Midbrain (tissue), 1 donor: ENCODE results near the gene TBC1D1.

Experiments used
- DNase-seq: peaks from one replicate; lab custom pipeline; 2025; lab: John Stamatoyannopoulos, UW

The TBC1D1 gene

DNA sequence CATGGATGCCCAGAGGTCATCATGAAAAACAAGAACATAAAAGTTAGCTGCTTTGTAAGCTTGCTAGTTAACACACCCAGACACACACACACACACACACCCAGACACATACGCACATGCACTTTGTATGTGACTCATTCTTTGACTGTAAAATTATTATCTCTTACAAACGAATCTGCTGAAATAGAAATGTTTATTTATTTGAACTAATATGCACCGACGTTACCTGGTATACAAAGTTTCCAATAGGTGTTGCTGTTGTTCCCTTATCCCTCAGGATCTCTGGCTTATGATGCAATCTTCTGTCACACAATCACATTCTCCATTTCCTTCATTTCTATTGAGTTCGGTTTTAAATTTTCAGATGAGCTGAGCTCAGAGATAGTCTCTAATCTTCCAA lies 278.6 kb downstream of the TBC1D1 start:
- DNase-seq, result no peak

DNA sequence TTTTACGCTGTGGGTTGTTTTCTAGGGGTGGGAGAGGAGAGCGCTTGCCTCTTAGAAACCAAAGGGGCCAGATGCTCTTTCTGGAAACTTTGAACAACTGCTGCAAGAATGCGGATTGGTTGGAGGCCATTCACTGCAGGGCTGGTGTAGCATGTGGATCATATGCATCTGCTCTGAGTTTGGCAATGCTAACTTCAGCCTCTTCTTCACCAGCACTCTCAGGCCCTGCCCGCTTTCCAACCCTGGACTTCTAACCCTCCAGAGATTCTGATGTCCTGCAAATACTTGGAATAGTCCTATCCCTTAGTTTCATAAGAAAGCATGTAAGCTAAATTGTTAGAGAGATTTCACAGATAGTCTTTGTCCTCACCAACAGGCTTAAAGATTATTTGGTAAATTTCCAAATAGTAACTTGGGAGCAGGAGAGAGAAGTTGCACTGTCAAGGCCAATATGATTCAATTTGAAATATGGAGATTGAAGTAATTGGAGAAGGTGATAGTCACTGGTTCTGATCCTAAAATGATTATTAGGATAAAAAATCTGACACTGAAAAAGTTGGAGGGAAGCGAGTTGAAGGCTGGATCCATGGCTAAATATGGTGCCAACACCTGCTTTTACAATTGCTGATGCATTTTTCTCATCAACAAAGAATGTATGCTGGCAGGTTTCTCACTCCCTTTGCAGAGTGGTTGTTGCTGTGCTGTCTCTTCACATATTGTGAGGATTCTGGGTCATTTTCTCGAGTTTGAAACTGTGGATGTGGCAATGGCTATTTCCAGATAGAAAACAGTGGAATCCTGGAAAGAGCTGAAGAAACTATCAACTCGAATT lies 279.7 kb downstream of the TBC1D1 start:
- no peak for DNase-seq

DNA sequence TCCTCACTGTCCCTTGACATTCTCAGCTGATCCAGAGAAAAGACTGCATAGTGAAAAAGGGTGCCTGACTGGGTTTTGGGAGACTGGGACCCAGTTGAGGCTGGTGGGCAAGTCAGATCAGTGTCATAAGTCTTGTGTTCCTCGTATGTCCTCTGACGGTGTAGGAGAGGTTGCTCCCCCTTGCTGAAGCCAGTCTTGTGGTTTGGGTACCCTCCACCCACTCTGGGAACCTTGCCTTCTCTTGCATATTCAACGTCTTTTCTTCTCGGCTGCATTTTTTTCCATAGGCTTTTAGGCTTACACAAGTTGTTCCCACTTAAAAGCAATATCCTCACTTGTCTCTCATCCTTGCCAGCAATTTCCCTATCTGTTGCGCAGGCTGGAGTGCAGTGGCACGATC lies 281.2 kb downstream of the TBC1D1 start:
- no peak for DNase-seq

DNA sequence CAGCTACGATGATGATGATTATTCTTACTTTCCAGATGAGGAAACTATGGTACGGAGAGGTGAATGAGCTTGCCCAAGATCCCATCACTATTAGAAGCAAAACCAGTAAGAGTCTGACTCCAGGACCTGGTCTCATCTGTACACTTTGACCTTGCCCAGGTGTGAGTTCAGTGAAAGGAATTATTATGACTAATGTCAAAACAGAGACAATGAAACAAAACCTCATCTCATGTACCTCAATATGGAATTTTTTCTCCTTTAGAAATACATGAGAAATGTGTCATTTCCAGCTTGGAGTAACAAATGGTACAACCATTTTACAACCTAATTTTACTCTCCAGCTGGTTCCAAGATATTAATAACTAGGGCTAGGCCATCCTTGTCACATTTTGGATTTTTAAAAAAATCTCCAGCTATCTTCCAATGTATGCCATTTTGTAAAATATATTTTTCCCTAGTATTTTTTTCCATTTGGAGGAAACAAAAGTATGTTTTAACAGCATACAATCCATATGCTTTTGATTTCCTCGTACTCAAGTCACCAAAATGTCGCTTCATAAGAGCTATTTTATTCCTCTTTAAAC lies 283.1 kb downstream of the TBC1D1 start:
- no peak for DNase-seq

DNA sequence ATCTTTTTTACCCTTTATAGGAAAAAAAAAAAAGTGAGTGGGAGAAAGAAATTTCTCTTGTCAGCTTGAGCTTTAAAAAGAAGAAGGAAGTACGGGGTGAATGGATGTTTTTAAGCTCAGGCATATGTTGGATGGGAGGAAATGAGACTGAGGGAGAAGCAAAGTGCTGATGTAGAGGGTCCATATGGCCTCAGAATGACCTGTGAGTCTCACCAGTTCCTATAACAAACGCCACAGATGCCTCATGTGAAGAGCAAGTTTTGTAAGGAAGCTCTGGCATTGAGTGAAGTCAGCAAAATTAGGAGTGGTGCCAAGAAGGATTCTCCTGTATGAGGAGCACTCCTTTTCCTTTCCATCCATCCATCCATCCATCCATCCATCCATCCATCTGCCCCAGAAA lies 283.9 kb downstream of the TBC1D1 start:
- DNase-seq, result peak; percentile 48

DNA sequence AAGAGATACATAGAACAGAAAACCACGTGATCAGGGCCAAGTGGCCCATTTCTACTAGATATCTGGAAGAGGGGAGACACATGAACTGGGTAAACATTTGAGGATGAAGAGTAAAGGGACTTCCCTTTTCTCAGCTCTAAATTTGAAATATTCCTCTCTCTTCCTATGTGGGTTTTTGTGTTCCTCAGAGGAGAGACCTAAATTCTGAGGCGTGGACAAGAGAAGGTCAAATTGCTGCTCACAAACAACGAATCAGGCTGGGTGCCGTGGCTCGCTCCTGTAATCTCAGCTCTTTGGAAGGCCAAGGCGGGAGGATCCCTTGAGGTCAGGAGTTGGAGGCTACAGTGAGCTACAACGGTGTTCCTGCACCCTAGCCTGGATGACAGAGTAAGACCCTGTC lies 285.3 kb downstream of the TBC1D1 start:
- DNase-seq, result no peak

DNA sequence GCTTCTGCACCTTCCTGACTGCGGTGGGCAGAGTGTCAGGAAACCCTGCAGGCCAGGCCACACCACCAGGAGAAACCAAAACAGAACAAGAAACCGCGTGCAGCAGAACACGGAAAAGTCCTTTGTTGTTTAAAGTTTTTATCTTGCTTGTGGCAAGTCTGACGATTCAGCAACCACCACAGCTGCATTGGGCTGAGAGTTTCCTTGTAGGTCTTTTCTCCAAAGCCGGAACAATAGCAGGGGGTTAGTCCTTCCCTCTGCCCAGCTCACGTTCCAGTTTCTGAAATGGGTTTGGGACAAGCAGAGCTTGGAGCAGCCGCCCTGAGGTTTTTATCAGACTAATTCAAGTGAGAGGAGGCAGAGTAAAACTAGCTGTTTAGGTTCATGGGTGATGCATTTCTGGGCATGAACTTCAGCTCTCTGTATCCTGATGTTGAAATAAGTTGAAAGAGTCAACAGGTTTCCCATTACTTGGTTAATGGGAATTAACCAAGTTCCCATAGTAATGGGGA lies 286.2 kb downstream of the TBC1D1 start:
- no peak for DNase-seq

DNA sequence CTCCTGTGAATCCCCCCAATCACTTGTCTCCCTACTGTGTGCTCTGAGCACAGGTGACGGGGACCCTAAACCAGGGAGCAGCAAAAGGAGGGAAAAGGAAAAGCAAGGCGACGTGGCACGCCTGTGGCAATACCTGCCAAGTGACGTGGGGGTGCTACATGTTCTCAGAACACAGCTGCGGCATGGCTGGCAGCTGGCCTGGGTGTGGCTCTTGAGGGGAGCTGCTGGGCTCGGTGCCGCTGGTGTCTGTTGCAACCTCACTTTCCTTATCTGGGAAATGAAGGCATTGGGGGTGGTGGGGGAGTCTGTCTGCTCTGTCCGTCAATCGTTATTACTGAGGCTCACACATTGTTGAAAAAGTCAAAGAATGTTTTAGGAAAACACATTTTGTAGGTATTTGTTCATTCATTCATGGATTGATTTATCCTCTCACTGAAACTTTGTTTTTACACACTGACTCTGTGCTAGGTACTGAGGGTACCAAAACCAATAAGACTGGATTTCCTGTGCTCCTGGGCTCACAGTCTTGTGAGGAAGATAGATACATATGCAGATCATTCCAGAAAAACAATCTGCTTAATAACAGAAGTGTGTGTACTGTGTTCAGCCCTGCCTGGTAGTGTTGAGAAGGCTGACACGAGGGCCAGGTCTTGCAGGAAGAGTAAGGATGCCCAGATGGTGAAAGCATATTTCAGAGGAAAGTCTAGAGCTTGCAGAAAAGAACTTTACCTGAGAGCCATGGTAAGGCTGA lies 286.9 kb downstream of the TBC1D1 start:
- DNase-seq, result no peak

DNA sequence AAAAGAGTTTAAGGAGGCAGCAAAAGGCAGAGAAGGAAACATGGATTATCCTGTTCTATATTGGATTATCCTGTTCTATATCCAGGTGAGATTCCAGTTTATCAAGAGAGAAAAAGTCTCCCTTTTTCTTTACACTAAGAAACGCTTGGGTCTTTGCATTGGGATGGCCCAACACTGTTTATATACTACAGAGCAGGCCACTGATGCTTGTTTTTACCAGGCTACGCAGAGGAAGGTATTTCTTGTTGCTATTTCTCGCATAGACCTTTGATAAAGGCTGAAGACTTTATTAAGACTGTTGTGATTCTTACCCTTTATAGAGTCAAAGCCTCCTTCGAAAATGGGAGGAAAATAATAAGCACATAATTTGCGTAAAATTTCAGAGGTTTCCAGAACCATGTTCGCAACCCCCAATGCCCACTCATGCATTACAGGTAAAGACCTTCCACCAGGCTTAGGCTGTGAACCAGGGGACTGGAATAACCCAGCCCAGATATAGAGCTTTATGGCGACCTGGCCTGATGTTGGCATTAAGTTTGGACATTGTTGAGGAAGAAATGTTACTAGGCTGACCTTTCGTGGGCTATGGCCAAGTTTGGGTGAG lies 287.6 kb downstream of the TBC1D1 start:
- DNase-seq, result no peak

DNA sequence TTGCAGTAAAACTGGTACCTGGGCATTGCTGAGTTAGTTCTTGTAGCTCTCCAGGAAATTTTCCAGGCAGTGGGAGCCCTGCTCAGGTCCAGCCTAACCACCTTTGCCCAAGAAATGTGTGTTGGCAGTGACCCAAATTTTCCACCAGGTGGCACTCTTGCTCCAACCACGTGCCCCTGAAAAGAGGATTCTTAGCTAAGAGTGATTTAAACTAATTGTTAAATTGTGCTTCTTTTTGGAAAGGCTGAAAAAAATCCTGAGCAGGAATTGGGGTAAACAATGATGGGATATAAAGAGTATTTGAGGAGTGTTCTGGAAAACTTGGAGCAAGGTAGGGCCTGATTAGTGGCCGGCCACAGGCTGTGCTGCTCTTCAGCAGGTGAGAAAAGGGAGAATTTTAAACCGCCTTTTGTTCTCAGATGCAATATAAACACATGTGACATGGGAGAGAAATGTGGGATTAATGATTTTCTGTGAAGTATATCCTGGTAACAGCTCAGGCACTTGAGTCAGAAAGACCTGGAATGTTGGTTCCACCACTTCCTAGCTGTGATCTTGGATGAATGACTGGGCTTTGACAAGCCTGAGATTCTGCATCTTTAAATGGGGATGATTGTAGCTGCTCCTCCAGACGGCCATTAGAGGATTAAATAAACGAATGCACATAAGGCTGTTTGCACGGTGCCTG lies 288.9 kb downstream of the TBC1D1 start:
- peak; percentile 86 for DNase-seq

DNA sequence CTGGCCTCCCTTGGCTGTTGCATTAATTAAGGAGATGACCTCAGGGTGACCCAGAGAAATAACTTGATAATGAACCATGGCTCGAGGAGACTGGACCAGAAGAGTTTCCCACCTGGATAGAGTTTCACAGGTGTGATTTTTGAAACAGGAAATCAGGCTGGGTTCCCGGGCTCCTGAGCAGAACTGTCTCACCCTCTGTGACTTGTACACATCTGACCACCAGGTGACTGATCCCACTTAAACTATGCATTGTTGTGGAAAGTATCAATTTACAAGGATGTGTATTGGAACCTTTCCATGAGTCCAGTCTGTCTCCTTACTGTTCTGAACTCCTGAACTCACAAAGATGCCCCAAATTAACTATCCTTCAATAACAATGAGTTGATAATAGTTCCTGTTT lies 289.6 kb downstream of the TBC1D1 start:
- DNase-seq, result no peak

DNA sequence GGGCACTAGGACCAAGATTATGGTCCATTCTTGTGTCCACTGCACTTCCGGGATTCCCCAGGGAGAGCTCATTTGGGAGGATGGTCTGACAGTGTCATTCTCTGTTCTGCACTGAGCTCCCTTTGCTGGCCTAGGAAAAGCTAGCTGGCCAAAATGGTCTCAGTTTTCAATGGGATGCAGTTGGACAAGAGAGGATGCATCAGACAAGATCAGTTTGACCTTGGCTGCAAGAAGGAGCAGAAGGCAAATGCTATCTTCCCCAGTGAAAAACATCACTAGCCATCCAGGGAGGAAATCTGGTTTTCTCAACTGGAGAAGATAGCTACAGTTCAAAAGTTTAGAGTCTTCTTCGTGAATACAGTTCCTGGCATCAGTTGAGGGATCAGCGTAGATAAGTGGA lies 290.4 kb downstream of the TBC1D1 start:
- no peak for DNase-seq

DNA sequence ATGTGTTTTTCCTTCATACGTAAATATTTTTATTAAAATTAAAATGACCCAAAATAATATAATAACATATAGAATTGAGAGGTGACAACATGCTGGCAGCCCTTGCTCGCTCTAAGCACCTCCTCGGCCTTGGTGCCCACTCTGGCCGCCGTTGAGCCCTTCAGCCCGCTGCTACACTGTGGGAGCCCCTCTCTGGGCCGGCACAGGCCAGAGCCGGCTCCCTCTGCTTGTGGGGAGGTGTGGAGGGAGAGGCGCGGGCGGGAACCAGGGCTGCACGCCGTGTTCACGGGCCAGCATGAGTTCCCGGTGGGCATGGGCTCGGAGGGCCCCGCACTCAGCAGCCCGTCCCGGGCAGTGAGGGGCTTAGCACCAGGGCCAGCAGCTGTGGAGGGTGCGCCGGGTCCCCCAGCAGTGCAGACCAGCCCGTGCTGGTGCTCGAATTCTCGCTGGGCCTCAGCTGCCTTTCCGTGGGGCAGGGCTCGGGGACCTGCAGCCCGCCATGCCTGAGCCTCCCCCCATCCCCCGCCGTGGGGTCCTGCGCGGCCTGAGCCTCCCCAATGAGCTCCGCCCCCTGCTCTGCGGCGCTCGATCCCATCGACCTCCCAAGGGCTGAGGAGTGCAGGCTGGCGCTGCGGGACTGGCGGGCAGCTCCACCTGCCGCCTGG lies 291.6 kb downstream of the TBC1D1 start:
- no peak for DNase-seq

DNA sequence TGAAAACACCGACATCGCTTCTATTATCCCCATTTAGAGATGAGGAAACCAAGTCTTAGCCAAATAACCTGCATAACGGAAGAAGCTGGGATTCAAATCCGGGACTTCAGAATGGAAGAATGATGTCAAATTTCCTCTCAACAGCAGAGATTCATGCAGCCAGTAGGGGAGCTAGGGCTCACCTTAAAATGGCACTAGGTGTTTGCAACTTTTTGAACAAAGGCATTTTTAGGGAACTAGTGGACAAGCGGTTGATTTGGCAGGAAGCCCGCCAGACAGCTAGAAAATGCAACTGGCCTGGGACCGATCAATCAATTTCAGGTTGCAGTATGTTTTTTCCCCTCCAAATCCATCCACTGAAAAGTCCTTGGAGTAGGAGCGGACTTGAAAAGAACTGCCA lies 293.5 kb downstream of the TBC1D1 start:
- DNase-seq, result no peak

DNA sequence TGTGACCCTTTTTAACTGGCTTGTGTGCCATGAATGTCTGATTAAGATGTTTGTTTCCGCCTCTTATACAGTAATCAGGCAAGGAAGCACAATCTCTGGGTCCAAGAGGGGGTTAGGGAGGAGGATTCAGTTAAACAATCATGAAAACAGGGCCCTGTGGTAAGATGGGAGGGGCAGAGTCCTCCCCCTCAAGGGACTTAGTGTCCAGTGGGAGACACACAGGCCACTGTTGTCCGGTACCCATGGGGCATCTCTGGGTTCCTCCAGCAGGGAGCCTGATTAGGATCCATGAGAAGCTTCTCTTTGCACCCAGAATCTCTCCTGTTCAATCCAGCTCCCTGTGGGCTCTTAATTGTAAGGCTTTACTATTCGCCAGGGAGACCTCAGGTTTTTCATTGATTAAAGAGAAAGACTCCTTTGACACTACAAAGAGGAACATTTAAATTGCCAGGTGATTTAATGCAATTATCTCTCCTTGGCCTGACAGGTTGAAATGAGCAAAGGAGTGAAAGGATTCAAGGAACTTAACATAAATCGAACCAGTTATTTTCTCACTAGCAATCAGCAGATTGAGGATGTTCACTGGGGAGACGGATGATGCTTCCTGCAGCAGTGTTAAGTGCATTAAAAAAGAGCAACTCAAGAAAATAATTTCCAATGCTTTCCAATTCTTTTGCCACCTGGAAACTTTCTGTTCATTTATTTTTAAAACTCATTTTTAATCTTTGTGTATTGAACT lies 294.7 kb downstream of the TBC1D1 start:
- peak; percentile 38 for DNase-seq

DNA sequence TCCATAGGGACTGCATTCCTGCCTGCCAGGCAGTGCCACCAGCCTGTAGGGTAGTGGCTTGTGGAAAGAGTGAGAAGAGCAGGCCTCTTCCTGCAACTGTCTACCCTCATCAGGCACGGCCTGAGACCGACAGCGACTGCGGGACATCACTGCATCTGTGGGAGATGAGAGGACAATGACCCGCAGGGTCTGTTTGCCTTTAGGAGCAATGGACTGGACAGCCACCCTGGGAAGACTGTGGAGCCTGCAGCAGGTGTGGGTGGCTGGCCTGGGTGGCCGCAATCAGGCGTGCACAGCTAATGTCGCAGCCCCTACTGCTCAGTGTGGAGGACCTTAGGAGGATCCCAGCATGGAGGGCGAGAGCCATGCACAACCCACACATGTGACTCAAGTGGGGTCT lies 297.3 kb downstream of the TBC1D1 start:
- no peak for DNase-seq

DNA sequence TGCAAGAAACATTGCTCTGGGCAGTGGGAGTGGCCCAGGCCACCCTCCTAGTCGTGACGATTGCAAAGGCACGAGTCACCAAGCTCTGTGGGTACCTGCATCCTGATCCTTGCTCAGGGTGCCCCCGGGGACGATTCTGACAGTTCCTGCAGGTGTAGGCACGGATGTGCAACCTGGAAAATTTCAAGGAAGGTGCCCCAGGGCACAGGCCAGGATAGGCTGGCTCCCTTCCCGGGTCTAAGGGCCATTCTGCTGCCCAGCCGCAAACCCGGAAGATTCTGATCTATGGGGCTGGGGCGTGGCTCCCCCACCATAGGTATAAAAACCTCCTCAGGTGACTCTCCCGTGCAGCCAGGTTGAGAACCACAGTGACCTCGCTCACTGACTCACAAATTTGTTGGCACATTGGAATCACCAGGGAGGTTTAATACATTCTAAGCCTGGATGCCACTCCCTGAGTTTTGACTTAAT lies 297.8 kb downstream of the TBC1D1 start:
- no peak for DNase-seq
